ENCODE results near the gene SPACDR.

Gene SPACDR

GRCh38 chr7:100429637-100430492 is 34.2 kb downstream of the SPACDR start, which contains the start of gene MEPCE:
MEPCE (plus strand) TSS chr7:100429831; CDS start chr7:100430019, 188 bp downstream.
- H3K9me3 ChIP-seq (ENCODE audit: control insufficient read depth, insufficient read depth, low read length): no peaks in the 10 kb centered on the region

GRCh38 chr7:100428967-100429636 is 35.0 kb downstream of the SPACDR start:
- peaks cover 4% of the 10 kb centered on the region for H3K4me1 ChIP-seq (ENCODE audit: control insufficient read depth, insufficient read depth, low read length)
- H3K4me3 ChIP-seq (ENCODE audit: low read depth, low read length): peak overlapping the region; percentile 96
- H3K36me3 ChIP-seq (ENCODE audit: control insufficient read depth, insufficient read depth, low read length): peaks cover 16% of the 10 kb centered on the region

More at GRCh38 chr7:100429637-100430492, 34.2 kb downstream of the SPACDR start, which contains the start of gene MEPCE:
- peaks cover 5% of the 10 kb centered on the region for H3K27me3 ChIP-seq (ENCODE audit: control insufficient read depth, insufficient read depth, low read length)
- H3K4me1 ChIP-seq (ENCODE audit: control insufficient read depth, insufficient read depth, low read length): peaks cover 6% of the 10 kb centered on the region
- H3K4me3 ChIP-seq (ENCODE audit: low read depth, low read length): peak within 1 kb of the TSS; percentile 96
- H3K9ac ChIP-seq (ENCODE audit: low read depth, low read length): peak within 1 kb of the TSS; percentile 98
- H3K36me3 ChIP-seq (ENCODE audit: control insufficient read depth, insufficient read depth, low read length): peaks cover 18% of the 10 kb centered on the region

GRCh38 chr7:100428199-100428966 is 35.7 kb downstream of the SPACDR start, which contains the start of gene ZCWPW1:
ZCWPW1 (minus strand) TSS chr7:100428703; CDS start chr7:100420649, 8,054 bp downstream.
- peaks cover 5% of the 10 kb centered on the region for H3K27me3 ChIP-seq (ENCODE audit: control insufficient read depth, insufficient read depth, low read length)
- H3K36me3 ChIP-seq (ENCODE audit: control insufficient read depth, insufficient read depth, low read length): peaks cover 9% of the 10 kb centered on the region
- peaks cover 4% of the 10 kb centered on the region for H3K4me1 ChIP-seq (ENCODE audit: control insufficient read depth, insufficient read depth, low read length)
- peak within 1 kb of the TSS; percentile 96 for H3K4me3 ChIP-seq (ENCODE audit: low read depth, low read length)
- H3K9ac ChIP-seq (ENCODE audit: low read depth, low read length): peak within 1 kb of the TSS; percentile 98
- no peaks in the 10 kb centered on the region for H3K9me3 ChIP-seq (ENCODE audit: control insufficient read depth, insufficient read depth, low read length)

More at GRCh38 chr7:100428967-100429636, 35.0 kb downstream of the SPACDR start:
- no peaks in the 10 kb centered on the region for H3K9me3 ChIP-seq (ENCODE audit: control insufficient read depth, insufficient read depth, low read length)
- H3K27me3 ChIP-seq (ENCODE audit: control insufficient read depth, insufficient read depth, low read length): peaks cover 5% of the 10 kb centered on the region
- peak overlapping the region; percentile 98 for H3K9ac ChIP-seq (ENCODE audit: low read depth, low read length)

GRCh38 chr7:100427762-100428198 is 36.3 kb downstream of the SPACDR start:
- Histone ChIP-seq H3K4me3 (ENCODE audit: low read depth, low read length) (peak overlapping the region; percentile 96), H3K36me3 (ENCODE audit: control insufficient read depth, insufficient read depth, low read length) (peaks cover 3% of the 10 kb centered on the region), H3K27me3 (ENCODE audit: control insufficient read depth, insufficient read depth, low read length) (peaks cover 5% of the 10 kb centered on the region), H3K9ac (ENCODE audit: low read depth, low read length) (no peak overlapping the region), H3K4me1 (ENCODE audit: control insufficient read depth, insufficient read depth, low read length) (peaks cover 4% of the 10 kb centered on the region), H3K9me3 (ENCODE audit: control insufficient read depth, insufficient read depth, low read length) (no peaks in the 10 kb centered on the region)

- Histone ChIP-seq H3K9ac (ENCODE audit: low read depth, low read length) (no peak overlapping the region), H3K4me3 (ENCODE audit: low read depth, low read length) (no peak overlapping the region), H3K36me3 (ENCODE audit: control insufficient read depth, insufficient read depth, low read length) (no peaks in the 10 kb centered on the region), H3K4me1 (ENCODE audit: control insufficient read depth, insufficient read depth, low read length) (no peaks in the 10 kb centered on the region), H3K27me3 (ENCODE audit: control insufficient read depth, insufficient read depth, low read length) (peaks cover 5% of the 10 kb centered on the region), H3K9me3 (ENCODE audit: control insufficient read depth, insufficient read depth, low read length) (no peaks in the 10 kb centered on the region)
Measured at GRCh38 chr7:100426516-100426915, 37.5 kb downstream of the SPACDR start.

GRCh38 chr7:100425347-100425746 is 38.7 kb downstream of the SPACDR start:
- no peaks in the 10 kb centered on the region for H3K4me1 ChIP-seq (ENCODE audit: control insufficient read depth, insufficient read depth, low read length)
- H3K9ac ChIP-seq (ENCODE audit: low read depth, low read length): no peak overlapping the region
- peaks cover 5% of the 10 kb centered on the region for H3K27me3 ChIP-seq (ENCODE audit: control insufficient read depth, insufficient read depth, low read length)
- no peaks in the 10 kb centered on the region for H3K36me3 ChIP-seq (ENCODE audit: control insufficient read depth, insufficient read depth, low read length)
- H3K9me3 ChIP-seq (ENCODE audit: control insufficient read depth, insufficient read depth, low read length): no peaks in the 10 kb centered on the region
- no peak overlapping the region for H3K4me3 ChIP-seq (ENCODE audit: low read depth, low read length)

GRCh38 chr7:100423315-100423714 is 40.7 kb downstream of the SPACDR start:
- no peak overlapping the region for H3K4me3 ChIP-seq (ENCODE audit: low read depth, low read length)
- H3K9me3 ChIP-seq (ENCODE audit: control insufficient read depth, insufficient read depth, low read length): no peaks in the 10 kb centered on the region
- H3K27me3 ChIP-seq (ENCODE audit: control insufficient read depth, insufficient read depth, low read length): peaks cover 5% of the 10 kb centered on the region
- H3K36me3 ChIP-seq (ENCODE audit: control insufficient read depth, insufficient read depth, low read length): no peaks in the 10 kb centered on the region
- H3K9ac ChIP-seq (ENCODE audit: low read depth, low read length): no peak overlapping the region
- no peaks in the 10 kb centered on the region for H3K4me1 ChIP-seq (ENCODE audit: control insufficient read depth, insufficient read depth, low read length)

GRCh38 chr7:100419660-100420226 is 44.3 kb downstream of the SPACDR start:
- Histone ChIP-seq H3K9ac (ENCODE audit: low read depth, low read length) (no peak overlapping the region), H3K4me3 (ENCODE audit: low read depth, low read length) (no peak overlapping the region), H3K9me3 (ENCODE audit: control insufficient read depth, insufficient read depth, low read length) (no peaks in the 10 kb centered on the region), H3K36me3 (ENCODE audit: control insufficient read depth, insufficient read depth, low read length) (no peaks in the 10 kb centered on the region), H3K4me1 (ENCODE audit: control insufficient read depth, insufficient read depth, low read length) (no peaks in the 10 kb centered on the region), H3K27me3 (ENCODE audit: control insufficient read depth, insufficient read depth, low read length) (no peaks in the 10 kb centered on the region)

GRCh38 chr7:100418930-100419659 is 45.0 kb downstream of the SPACDR start:
- Histone ChIP-seq H3K27me3 (ENCODE audit: control insufficient read depth, insufficient read depth, low read length) (no peaks in the 10 kb centered on the region), H3K4me3 (ENCODE audit: low read depth, low read length) (no peak overlapping the region), H3K4me1 (ENCODE audit: control insufficient read depth, insufficient read depth, low read length) (no peaks in the 10 kb centered on the region), H3K9ac (ENCODE audit: low read depth, low read length) (no peak overlapping the region), H3K36me3 (ENCODE audit: control insufficient read depth, insufficient read depth, low read length) (no peaks in the 10 kb centered on the region), H3K9me3 (ENCODE audit: control insufficient read depth, insufficient read depth, low read length) (no peaks in the 10 kb centered on the region)

GRCh38 chr7:100415448-100415847 is 48.6 kb downstream of the SPACDR start:
- no peaks in the 10 kb centered on the region for H3K9me3 ChIP-seq (ENCODE audit: control insufficient read depth, insufficient read depth, low read length)
- no peaks in the 10 kb centered on the region for H3K4me1 ChIP-seq (ENCODE audit: control insufficient read depth, insufficient read depth, low read length)
- H3K27me3 ChIP-seq (ENCODE audit: control insufficient read depth, insufficient read depth, low read length): no peaks in the 10 kb centered on the region
- H3K4me3 ChIP-seq (ENCODE audit: low read depth, low read length): no peak overlapping the region
- H3K36me3 ChIP-seq (ENCODE audit: control insufficient read depth, insufficient read depth, low read length): no peaks in the 10 kb centered on the region
- no peak overlapping the region for H3K9ac ChIP-seq (ENCODE audit: low read depth, low read length)

Measured in iPS-15b (cell line).